HG02973 (cell line): ENCODE data around the gene RAP1GAP2.
"Not testable (repeated sequence)": the region's sequence is repeated elsewhere in the genome, so short reads cannot be mapped to it uniquely, and the experiment has no call there.

Experiments used
- ATAC-seq: cut with Tn5 transposase; IDR thresholded peaks from one replicate; pipeline ENCODE4 v1.9.1; 2021; ENCODE audit warnings: moderate library complexity; ENCODE audit not compliant: unreplicated experiment

Gene RAP1GAP2

DNA sequence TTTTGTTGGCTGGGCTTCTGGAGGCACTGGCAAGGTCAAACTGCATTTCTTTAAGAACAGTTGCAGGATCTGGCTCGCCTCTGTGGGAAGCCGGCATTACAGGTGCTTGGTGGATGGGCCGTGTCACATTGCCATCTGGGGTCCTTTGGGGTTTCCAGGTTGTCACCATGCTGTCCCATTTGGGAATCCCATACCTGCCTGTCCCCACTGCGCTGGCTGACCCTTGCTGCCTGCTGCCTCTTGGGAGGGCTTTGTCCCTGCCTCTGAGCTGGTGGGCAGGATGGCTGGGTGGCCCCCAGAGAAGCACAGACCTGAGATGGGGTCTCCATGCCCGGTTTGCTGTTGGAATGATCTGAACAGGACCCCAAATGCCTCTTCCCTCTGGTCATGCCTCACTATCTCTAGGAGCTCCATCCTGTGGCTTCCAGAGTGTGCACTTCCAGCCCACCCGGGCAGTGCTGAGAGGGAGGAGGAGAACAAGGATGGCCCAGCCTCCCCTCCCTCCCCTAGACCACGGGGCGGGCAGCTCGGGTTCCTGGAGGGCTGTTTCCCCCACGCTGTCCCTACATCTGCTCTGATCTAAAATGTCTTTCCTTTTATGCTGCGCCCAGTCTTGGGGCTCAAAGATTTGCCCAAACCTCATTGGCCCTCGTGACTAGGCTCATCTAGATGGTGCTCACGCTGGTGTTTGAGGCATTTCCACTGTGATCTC, 239.2 kb downstream of the RAP1GAP2 start:
- ATAC-seq, result no peak

DNA sequence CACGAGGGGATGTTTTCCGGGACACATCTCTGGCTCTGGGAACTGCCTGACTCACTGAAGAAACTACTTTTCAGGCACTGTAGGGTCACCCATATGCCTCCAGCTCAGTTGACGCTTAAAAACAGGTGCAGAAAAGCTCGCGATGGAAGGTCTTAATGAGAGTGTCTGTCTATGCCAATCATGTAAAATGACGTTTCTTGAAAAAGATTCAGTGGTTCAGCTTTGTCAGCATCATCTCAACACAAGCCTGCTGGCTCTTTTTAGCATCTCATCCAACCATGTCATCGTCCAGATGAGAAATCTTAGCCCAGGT, 239.7 kb downstream of the RAP1GAP2 start:
- no peak for ATAC-seq

DNA sequence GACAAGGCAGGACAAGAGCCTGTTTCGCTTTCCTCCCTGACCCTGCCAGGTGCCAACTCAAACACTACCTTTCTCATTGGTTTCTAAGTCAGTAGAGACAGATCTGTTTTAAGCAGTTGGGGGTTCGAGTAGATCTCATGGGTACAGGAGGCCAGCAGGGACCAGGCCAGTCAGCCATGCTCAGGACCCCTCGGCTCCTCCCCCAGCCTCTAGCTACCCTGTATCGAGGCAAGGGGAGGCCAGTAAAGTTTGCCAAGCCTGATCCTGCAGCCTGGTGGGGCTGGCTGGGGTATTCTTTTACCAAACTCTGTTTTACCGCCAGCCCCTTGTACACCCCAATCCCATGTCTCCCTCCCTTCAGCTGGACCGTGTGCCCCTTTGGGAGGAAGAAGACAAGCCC, 240.6 kb downstream of the RAP1GAP2 start:
- ATAC-seq, result no peak

DNA sequence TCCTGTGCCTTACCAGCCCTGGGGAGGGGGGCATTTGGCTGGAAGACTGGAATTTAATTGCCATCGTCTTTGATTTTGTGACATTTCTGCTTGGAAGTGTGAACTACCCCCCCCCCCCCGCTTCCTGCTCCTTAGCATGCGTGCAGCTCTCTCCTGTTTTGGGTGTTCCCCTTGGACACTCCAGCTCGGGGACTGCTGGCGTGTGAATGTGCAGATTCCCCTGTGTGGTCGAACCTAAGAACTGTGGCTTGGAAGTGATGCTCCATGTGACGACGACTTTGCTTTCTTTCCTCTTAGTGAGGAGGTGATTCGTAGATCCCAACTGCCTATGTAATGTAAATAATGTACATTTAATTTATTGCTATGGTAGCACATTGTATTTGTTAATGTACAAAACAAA, 241.0 kb downstream of the RAP1GAP2 start:
- no peak for ATAC-seq

DNA sequence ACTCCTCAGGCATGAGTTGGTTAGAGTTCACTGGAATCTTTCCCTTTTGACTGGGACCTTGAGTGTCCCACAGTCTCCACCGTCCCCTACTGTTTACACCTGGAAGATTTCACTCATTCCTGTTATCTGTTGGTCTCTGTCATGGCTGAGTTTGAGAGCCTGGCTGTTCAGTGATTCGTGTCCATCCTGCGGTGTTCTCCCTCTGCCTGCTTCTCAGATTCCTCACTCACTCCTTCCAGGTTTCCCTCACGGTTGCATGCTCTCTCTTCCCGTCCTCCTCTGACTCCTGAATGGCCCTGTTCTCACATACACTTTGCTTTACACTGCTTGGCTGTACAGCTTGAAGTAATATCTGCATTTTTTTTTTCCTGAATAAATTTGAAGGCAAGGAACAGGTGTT, 242.7 kb downstream of the RAP1GAP2 start:
- ATAC-seq, result no peak

DNA sequence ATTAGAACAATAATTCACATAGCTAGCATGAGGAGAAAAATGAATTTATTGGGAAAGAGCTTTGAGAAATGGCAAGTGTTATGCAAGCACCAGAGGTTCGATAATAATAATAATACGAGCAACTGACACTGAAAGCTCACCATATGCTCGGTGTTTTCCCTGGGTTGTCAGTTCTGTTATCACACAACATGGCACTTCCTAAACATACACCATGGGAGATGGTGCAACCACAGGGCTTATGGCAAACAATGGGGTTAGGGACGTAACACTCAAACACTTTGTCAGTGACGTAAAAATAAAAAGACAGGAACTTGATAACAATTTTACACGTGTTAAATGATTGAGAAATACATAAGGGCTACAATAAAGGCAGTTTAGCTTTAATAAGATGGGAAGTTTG, 243.5 kb downstream of the RAP1GAP2 start:
- ATAC-seq, result no peak

DNA sequence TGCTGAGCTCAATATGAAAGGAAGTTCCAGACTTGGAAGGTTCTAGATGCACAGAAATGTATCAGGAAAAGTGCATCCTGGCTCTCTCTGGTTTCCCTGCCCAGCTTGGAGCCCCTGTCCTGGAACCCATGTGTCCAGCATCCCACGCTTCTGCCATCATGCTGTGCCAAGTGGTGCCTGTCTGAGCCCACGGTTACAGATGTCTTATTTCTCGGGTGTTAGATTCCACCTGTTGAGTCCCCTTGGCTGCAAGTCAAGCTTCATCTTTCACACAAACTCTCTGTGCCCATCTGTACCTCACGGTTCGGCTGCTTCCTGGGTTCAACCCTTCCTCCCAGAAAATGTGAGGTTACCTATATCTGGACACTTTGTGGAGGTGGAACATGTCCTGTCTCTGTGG, 244.6 kb downstream of the RAP1GAP2 start:
- no peak for ATAC-seq

DNA sequence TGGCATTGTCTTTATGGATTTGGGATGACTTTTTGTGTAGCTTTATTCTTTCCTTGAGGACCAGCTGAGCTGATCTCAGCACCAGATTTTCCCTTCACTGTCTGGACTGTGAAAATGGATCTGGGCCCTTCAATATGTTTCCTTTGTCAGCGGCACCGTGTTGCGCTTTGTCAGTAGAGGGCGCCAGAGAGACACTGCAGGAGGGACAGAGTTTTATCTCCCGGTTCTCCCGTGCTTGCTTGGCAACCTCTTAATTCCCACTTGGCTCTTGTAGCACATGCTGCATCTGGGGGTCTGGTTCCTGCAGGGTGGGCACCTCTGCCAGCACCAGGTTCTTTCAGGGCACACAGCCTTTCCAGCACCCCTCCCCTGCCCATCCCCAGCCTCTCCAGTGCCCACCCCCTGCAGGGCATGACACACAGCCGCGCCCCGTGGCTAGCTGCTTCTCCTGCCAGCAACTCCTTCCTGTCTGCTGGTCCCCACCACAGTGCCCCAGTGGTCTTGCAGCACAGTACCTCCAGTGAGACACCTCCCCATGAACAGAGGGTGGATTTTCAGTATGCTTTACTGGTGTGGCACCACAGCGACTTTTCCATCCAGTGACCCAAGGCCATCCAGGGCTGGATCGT, 247.6 kb downstream of the RAP1GAP2 start:
- ATAC-seq, result no peak

DNA sequence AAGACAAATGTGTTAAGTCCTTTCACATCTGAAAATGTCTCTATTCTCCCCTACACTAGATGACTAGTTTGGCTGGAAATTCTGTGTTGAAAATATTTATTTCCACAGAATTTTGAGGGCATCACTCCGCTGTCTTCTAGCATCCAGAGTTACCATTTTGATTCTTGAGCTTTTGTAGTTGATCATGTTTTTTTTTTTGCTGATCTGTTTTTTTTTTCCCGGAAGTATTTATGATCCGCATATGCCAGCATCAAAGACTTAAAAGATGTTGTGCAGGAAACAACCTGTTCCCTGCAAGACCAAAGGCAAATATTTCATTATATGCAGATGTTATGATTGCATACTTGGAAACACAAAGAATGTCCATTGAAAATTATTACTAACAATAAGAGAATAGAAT, 250.5 kb downstream of the RAP1GAP2 start:
- no peak for ATAC-seq

DNA sequence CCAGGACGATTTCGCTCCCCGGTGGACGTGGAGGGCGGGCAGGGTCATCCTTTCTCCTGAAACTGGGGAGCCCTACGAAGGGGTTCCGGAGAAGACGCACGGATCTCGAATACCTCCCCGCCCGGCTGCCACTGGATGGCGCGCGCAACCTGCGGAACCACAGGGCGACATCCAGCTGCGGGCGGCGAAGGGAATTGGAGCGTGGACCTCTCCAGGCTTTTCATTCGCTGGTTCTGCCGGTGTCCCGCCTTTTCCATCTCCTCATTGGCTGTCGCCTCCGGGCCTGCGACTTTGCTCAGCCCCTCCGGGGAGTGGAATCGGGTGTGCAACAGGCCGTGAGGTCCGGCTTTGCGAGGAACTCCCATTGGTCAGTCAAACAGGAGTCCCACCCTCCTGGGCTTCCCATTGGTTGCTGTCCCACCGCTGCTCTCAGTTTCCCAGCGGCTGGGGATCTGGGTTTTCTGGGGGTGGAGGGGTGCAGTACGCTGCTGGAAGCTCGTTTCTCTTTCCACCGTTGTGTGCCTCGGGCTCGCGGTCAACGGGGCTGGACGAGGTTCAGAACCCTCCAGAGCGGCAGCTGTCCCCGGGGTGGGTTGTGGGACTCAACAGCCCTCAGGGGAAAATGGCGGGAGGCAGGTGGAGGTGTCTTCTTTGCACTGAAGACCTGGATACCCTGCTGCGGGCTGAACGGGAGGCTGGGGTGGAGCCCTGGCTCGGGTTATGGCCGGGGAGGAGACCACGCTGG, 252.7 kb downstream of the RAP1GAP2 start:
- ATAC-seq, result peak; percentile 96

DNA sequence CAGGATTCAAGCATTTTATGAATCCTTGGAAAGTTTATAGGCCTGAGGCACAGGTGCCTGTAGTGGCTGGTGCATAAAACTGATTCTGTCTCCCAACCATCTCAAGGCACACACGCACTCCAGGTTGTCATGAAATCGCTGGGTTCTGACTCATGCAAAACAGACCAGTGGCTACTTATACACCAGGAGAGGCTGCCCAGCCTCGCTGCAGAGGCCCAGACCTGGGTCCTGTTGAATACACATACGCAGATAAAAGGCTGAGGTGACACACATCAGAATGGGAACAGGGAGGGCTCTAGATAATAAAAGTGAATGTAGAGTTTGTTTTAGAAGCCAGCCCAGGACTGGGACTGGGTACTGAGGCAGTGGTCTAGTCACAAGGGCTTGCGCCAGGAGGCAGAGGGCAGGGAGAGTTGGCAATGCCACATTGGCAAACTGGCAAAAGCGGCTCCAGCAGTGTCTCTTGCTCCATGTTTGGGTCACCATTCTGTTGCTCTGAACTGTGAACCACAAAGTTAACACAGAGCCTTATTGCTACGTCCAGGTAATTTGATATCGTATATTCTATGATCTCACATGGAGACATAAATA, 253.6 kb downstream of the RAP1GAP2 start:
- no peak for ATAC-seq

DNA sequence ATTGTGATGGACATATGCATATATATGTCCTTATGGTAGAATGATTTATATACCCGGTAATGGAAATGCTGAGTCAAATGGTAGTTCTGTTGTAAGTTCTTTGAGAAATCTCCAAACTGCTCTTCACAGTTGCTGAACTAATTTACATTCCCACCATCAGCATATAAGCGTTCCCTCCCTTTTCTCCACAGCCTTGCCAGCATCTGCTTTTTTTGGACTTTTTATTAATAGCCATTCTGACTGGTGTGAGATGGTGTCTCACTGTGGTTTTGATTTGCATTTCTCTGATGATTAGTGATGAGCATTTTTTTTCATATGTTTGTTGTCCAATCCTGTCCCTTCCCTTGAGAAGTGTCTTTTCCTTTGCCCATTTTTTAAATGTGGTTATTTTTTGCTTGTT, 258.6 kb downstream of the RAP1GAP2 start:
- not testable (repeated sequence) for ATAC-seq

DNA sequence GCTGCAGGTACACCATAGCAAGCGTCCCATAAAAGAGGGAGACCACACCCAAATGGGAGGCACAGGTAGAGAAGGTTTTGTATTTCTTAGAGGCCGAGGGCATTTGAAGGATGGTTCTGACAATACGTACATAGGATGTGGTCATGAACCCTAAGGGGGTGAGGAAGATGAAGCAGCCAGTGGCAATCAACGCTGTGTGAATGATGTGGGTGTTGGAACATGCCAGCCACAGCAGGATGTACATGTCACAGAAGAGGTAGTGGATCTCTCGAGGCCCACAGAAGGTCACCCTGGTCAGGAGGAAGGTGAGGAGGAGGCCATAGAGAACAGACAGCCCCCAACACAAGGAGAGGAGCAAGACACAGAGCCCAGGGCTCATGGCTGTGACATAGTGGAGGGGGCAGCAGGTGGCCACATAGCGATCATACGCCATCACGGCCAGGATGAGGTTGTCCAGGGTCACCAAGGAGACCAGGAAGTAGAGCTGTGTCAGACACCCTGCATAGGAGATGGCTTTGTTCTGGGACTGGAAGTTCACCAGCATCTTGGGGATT, 266.7 kb downstream of the RAP1GAP2 start:
- not testable (repeated sequence) for ATAC-seq

DNA sequence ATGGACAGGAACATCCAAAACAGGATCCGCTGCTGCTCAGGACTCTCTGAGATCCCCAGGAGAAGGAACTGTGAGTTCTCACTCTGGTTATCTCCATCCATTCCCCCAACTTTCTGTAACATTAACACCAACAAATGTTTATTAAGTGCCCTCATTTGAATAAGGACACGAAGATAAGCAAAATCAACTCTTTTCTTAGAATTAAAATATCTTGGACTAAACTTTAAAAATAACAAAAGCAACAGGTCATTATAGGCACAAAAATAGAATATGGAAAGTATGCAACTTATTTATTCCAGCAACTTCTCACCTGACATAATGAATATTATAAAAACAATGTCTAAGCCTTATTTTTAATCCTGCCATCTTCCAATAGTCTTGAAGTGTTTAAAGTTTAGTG, 267.3 kb downstream of the RAP1GAP2 start, which contains the start of gene OR1D5:
OR1D5 (minus strand) TSS at position 101 of the 400 bp plus-strand sequence; CDS start at position 101, 0 bp downstream.
- not testable (repeated sequence) for ATAC-seq

DNA sequence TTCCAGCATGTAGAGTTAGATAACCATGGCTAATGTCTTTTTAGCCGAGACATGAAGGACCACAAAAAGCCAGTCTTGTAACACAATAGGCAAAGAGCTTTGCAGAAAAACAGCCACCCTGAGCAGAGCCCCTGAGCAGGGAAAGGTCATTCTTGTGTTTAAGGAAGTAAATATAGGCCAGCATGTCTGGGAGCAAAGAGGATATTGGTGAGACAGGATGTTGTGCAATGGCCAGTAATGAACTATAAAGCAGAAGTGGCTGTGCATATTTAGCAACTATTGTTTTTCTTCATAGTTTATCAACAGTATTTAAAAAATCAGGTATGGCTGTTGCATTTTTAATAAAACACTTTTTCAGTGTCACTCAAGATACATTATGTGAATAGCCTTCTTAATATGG, 269.0 kb downstream of the RAP1GAP2 start:
- ATAC-seq, result not testable (repeated sequence)

DNA sequence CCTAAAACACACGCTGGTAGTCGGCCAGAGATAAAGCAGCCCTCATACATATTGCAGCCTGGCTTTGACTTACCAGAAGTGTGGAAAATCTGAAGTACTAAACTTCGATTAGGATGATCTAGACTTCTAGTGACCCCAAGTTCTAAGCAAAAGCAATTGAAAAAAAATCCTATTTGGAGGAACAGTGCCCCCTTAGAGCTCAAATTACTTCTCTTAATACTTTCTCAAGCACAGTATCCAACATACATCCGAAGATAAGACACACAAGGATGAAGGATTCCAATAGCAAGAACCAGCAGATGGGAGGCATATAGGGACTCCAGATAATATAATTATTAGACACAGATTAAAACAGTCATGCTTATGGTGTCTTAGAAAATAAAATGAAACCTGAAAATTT, 277.6 kb downstream of the RAP1GAP2 start:
- ATAC-seq, result not testable (repeated sequence)
